Activated gamma-delta T cell treated with anti-CD3 and anti-CD28 coated beads, Interleukin-2, amount 50 U/mL, for 16 hours (primary cell): ENCODE data around the gene LPCAT2.

Experiments used
- DNase-seq: peaks from one replicate; pipeline ENCODE4 v3.0.0-alpha.2; 2020; ENCODE audit warnings: low read depth

LPCAT2 gene

GRCh38 chr16:55503726-55504550, 4.9 kb upstream of the LPCAT2 start:
- DNase-seq, result no peak

GRCh38 chr16:55505333-55506015, 3.4 kb upstream of the LPCAT2 start:
- DNase-seq, result no peak

- DNase-seq, result no peak
Observed at GRCh38 chr16:55506083-55506482, 2.8 kb upstream of the LPCAT2 start.

GRCh38 chr16:55506708-55507107, 2.2 kb upstream of the LPCAT2 start:
- DNase-seq, result no peak

GRCh38 chr16:55508271-55508921, 476 bp upstream of the LPCAT2 start:
- DNase-seq, result no peak

- DNase-seq, result no peak
Observed at GRCh38 chr16:55510185-55510805, 1.4 kb downstream of the LPCAT2 start.

GRCh38 chr16:55512941-55513340, 4.1 kb downstream of the LPCAT2 start:
- DNase-seq, result no peak

GRCh38 chr16:55513616-55514015, 4.7 kb downstream of the LPCAT2 start:
- DNase-seq, result no peak

GRCh38 chr16:55515111-55515510, 6.2 kb downstream of the LPCAT2 start:
- no peak for DNase-seq

GRCh38 chr16:55521792-55522191, 12.9 kb downstream of the LPCAT2 start:
- no peak for DNase-seq

- DNase-seq, result no peak
Observed at GRCh38 chr16:55526441-55526840, 17.6 kb downstream of the LPCAT2 start.

- no peak for DNase-seq
Observed at GRCh38 chr16:55527885-55528284, 19.0 kb downstream of the LPCAT2 start.

- DNase-seq, result no peak
Observed at GRCh38 chr16:55529018-55529417, 20.1 kb downstream of the LPCAT2 start.

- DNase-seq, result no peak
Observed at GRCh38 chr16:55530316-55530856, 21.5 kb downstream of the LPCAT2 start.

- DNase-seq, result no peak
Observed at GRCh38 chr16:55532227-55532626, 23.4 kb downstream of the LPCAT2 start.

- DNase-seq, result no peak
Observed at GRCh38 chr16:55534756-55535155, 25.9 kb downstream of the LPCAT2 start.

- no peak for DNase-seq
Observed at GRCh38 chr16:55539049-55539448, 30.2 kb downstream of the LPCAT2 start.

GRCh38 chr16:55539488-55539887, 30.6 kb downstream of the LPCAT2 start:
- no peak for DNase-seq

GRCh38 chr16:55540221-55540620, 31.3 kb downstream of the LPCAT2 start:
- DNase-seq, result no peak

GRCh38 chr16:55542459-55543082, 33.7 kb downstream of the LPCAT2 start:
- no peak for DNase-seq

GRCh38 chr16:55543472-55543871, 34.6 kb downstream of the LPCAT2 start:
- DNase-seq, result no peak

- DNase-seq, result no peak
Observed at GRCh38 chr16:55552621-55553020, 43.7 kb downstream of the LPCAT2 start.
